Measurements from ENCODE around the gene UBAC2.

UBAC2 gene

DNA sequence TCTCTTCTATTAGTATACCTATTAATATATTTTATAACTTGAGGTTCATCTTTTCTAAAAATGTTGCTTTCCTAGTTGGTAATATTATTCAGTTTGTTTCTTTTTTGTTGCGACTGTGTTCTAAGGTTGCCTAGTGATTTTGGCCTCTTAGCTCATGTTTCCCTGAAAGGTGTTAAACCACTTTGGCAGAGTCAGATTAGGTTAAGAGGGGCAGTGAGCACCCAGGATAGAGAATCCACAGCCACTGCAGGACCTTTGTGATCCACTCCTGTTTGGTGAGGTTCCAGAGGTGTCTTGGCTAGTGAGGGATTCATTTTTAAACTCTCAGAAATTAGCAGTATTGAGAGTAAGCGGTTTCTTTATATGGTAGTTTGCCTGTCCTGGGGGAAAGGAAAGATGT, 72.5 kb downstream of the UBAC2 start:
- no peak for FAIRE-seq

DNA sequence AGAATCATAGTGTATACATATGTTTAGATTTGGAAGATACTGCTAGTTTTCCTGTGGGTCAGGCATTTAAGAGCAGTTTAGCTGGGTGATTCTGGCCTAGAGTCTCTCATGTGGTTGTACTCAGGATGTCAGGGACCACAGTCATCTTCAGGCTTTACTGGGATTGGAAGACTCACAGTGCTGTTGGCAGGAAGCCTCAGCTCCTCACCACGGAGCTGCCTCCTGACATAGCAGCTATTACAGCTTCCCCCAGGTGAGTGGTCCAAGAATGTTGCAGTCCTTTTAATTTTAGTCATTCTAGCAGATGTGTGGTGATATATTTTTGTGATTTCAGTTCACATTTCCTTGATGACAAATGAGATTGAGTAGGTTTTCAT, 74.4 kb downstream of the UBAC2 start:
- no peak for FAIRE-seq

DNA sequence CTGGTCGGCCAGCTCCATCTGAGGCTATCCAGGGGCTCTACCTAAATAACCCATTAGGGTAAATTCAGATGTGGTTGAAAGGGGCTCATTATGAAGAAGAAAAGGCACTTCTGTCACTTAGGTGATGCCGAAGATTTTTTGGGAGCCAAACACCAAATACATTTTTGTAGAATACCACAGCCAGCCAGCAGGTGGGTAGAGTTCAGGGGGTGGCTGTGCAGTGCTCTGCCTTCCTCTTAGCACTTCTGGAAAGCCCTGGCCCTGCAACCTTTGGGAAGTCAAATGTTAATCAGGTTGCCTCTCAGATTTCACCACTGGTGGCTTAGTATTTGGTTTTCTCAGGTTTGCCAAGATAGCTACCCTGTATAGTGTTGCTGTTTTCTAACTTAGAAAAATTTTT, 76.1 kb downstream of the UBAC2 start:
- no peak for FAIRE-seq

DNA sequence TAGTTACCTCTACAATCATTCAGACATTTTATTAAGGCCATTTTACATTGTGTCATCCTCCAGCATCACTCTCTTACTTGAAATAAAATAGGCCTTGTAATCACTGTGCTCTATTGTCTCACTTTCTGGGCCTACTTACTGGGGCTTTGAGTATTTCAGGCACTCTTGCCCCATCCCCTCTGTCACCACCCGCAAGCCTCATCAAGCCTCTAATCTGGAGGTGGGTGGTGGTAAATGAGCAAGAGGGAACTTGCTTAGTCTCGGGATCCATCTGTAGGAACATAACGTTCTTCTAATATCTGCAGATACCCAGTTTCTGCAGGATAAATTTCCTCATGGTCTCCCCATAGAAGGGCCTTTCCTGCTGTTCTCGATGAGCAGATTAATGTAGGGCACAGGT, 77.0 kb downstream of the UBAC2 start:
- no peak for FAIRE-seq

DNA sequence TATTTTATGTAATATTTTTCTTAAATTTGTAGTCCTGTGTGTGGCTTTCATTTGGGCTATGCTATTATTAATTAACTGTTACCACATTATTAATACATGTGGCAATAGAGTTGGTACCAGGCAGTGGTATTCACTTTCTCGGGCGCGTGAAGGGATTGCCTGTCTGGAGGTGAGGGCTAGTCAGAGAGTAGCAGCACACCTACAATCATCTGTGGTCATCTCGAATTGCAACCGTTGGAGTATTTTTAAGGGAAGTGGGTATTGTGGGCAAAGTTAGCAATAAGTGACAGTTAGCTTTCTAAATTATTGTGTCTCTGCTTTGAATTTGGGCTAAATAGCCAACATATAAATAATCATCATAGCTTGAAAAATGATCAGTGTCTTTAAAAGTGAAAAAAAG, 77.5 kb downstream of the UBAC2 start:
- no peak for FAIRE-seq

DNA sequence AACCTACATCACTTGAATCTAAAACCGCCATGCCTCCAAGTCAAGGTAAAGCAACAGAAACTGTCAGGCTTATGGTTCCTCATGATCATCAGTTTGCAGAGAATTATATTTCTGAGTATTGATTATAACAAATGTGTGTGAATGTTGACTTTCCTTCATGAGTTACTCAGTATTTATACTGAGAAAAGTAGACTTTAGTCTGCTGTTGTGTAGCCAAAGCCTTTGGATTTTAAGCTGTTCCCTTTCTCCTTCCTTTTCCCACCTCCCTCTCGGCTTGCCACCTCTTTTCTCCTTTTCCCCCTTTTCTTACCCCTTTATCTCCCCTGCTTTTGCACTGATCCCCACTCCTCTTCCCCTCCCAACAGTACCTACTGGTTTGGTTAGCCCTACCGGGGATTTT, 78.2 kb downstream of the UBAC2 start:
- FAIRE-seq, result no peak

DNA sequence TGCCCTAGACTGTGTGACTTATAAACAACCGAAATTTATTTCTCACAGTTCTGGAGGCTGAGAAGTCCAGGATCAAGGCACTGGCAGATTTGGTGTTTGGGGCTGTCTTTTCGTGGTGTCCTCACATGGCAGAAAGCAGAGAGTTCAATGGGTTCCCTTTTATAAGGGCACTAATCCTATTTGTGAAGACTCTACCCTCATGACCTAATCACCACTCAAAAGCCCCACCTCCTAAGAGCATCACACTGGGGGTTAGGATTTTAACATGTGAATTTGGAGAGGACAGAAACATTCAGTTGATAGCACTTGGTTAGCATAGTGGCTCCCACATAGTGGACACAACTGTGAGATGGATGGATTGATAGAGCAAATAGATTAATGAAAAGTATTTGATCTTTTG, 79.0 kb downstream of the UBAC2 start:
- FAIRE-seq, result no peak

DNA sequence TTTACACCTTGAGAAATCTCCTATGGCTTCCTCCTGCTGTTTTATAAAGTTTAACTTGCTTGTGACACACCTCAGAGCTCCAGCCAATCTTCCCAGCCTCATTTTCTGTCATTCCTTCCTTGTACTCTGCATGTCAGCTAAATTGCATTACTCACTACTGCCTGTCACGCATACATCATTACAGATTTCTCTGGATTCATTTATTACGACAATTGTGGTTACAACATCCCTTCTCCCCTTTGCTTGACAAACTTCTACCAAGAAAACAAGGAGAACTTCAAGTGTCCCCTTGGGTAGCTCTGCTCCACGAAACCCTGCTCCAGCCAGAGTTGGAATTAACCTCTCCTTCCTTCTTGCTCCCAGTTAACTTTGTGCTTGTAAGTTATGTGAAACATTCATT, 79.5 kb downstream of the UBAC2 start:
- no peak for FAIRE-seq

DNA sequence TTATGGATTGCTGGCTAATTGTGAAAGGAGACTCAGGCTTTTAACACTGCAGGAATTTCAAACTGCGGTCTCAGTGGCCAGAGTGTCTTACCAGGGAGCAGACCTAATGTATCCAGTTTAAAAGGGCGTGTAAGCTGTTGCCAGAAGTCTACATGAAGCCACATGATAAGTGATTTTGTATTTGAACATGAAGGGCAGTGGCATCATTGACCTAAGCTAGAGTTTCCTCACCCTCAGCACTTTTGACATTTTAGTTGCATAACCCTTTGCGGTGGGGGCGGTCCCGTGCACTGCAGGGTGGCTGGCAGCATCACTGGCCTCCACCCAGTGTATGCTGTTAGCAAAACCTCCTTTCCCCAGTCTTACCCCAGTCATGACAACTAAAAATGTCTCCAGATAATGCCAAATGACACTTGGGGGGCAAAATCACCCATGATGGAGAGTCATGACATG, 81.2 kb downstream of the UBAC2 start:
- FAIRE-seq, result no peak

DNA sequence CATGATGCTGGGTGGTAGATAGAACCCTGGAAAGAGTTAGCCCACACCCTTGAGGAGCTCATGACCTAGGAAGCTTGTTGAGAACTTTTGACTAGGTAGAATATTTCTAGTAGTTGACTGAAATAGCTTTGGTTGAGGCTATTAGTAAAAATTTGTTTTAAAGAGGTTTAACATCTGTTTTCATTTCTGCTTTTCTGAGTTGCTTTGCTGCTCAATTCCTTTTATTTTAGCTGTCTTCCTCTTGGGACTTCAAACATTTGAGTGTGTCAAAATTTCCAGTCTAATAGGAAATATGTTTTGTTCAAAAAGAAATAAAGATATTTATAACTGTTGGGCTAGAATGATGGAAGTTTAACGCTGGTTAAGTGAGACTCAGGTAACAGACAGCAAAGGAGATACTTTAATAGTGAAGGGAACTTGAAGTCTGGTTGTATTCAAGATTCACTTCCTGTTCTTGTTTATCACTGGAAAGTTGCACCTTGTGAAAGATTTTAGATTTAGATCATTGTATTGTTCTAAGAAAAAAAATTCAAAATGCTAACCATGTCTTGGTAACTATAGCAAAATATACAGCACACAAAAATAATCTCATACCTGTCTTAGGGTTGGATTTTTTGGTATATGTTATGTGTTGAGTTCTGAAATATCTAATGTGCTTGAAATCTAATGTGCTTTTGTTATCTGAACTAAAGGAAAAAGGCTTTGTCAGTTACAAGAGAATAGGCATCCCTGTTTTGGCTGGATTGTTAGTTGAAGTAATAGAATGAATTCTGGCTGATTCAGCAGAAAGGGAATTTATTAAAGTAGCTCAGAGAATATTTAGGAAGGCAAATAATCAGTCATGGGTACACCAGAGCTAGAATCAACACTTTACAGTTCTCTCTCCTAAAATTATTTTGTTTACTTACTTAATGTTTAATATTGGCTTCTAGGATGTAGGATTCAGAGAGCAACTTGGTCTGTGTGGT, 81.9 kb downstream of the UBAC2 start:
- FAIRE-seq, result peak; percentile 47

DNA sequence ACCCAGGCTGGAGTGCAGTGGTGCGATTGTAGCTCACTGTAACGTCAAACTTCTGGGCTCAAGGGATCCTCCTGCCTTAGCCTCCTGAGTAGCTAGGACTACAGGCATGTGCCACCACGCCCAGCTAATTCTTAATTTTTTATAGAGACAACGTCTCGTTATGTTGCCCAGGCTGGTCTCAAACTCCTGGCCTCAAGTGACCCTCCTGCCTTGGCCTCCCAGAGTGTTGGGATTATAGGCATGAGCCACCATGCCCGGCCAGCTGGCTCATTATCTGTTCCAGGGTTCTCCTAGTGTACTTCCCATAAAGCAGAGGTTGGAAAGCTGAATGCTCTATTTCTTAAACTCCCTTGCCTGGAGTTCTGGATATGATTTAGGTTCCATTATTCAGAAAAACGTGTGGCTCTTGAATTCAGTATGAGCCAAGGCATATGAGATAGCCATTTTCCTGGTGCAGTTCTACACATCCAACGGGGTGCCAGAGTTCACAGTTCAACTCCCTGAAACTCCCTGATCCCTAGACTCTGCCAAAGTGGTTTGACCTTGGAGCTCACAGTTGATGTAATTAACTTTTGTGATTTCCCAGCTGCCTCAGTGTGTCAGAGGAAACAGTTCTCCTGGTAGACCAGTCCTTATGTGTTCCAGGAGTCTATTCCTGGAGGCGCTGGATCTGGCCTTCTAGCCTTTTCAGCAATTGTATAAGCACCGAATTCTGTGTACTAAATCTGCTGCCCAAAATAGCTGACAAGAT, 85.0 kb downstream of the UBAC2 start:
- no peak for FAIRE-seq

DNA sequence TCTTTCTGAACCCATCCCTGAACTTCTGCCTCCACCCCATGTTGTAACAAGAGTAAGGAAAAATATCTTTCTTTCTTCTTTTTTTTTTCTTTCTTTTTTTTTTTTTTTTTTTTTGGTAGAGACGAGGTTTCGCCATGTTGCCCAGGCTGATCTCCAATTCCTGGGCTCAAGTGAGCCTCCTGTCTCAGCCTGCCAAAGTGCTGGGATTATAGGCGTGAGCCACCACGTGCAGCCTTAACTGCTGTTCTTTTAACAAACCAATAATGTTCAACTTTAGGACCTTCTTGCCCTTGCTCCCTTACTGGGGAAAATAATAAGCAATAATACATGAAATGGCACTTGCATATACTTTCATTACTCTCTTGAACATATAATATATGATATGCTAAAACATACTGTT, 86.9 kb downstream of the UBAC2 start:
- FAIRE-seq, result no peak

DNA sequence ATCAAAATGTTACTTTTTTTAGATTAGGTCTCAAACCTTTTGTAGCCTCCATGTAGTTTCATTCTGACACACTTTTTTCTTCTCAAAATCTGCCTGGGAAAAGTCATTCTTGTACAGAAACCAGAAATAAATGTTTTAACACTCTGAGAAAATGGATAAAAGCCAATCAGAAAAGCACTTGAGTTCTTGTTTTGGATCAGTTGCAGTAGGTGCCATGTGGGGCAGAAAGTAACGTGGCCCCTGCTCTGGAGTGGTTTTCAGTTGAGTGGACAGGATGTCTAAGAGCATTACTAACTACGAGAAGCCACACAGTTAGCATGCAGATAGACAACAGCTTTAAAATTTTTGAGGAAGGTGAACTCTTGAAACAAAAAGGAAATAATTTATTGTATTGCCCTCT, 87.4 kb downstream of the UBAC2 start:
- FAIRE-seq, result no peak

DNA sequence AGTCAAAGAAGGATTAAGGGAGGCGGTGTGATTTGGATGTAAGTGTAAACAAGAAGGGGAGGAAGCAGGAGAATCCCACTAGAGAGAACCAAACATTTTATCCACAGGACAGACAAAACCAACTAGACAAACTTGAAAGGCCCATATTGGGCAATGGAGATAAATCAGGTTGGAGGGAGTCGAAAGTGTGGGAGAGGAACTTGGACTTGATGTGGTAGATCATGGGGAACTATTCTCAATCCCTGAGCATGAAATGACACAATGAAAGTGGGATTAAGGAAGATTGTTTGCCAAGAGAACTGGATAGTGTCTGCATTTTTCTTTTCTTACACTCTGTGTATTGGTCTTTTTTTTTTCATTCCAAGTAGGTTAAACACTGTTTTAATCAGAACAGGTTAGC, 88.6 kb downstream of the UBAC2 start:
- FAIRE-seq, result no peak

DNA sequence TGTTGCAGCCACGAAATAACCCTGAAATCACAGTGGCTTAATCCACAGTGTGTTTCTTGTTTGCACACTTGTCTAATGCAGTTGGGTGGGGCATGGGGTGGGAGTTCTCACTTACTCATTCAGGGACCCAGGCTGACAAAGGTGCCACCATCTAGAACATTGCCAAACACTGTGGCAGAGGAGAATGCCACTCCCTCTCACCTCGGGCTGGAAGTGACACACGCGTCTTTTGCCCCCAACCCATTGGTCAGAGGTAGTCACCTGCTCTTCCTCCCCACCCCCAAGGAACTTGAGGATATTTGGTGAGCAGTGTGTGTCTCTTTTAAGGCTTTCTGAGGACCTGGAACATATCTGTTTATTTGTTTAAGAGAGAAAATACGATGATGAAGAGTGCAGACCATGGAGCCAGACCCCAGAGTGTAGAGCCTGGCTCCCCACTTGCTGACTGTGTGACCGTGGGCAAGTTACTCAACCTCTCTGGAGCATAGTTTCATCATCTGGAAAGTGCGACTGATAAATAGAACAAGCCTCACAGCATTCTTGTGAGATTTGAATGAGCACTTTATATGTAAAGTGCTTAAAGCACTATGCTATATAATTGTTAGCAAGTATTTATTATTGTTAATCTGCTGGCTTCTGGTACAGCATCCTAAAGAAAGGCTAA, 89.2 kb downstream of the UBAC2 start:
- no peak for FAIRE-seq

DNA sequence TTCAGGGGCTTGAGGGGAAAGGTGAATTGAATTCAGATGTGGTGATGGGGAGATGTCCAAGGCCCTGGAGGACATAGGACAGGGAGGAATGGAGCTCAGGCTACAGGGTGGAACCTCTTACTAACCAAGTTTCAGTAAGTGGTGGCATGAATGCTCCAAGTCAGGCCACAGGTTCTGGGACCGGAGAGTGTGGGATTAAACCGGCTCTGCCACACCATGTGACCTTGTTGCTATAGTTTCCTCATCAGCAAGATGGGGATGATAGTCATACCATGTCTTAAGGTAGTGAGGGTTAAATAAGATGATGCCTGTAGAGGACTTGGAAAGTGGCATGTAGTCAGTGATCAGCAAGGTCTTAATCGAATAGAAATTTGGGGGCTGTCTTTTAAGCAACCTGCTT, 90.2 kb downstream of the UBAC2 start:
- FAIRE-seq, result no peak

DNA sequence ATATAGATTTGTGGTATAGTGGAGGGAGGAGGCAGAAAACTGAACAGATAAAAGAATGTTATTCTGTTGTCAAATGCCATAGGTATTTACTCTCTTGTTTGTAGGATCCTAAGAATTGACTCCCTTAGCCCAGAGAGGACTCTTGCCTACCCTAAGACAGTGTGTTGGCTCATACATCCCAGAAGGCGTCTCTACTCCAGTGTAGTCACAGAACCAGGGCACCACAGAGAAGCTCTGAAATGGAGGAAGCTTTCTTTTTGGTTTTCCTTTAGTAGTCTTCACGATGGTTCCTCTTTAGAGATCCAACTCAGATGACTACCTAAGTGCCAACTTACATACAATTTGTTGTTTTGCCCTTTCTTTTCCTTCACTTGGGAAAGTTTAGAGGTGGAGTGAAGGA, 92.5 kb downstream of the UBAC2 start:
- FAIRE-seq, result no peak

DNA sequence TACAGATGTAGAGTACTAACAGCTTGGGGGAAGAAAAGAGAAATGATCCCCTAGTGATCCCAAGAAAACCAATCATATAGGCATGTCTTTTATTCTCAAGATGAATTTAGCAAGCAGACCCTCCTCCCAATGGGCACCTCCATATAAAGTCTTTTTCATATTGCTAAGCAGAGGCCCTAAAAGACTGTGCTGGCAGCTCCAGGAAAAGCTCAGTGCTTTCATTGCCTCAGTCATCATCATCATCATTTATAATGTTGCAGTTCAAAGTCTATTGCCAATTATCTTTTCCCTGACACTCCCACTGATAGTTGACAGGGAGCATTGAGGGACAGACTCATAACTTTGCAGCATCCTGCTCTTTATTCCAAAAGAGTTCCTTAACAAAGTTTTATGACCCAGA, 93.5 kb downstream of the UBAC2 start:
- FAIRE-seq, result no peak

DNA sequence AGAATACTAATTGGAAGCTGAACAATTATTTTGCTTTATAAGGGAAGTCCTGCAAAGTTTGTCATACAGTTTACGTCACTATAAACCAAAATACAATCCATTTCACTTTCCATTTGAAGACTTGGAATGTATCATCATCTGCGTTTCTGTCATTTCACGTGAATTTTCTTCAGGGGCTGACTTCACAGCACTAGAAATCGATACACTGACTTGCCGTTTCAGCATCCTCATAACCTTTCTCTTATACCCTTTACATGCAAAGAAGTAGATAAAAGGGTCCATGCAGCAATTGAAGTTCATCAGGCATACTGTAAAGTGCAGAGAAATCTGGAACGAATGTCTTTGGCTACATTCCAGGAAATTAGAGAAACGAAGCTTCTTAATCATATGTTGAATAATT, 94.3 kb downstream of the UBAC2 start:
- FAIRE-seq, result no peak

DNA sequence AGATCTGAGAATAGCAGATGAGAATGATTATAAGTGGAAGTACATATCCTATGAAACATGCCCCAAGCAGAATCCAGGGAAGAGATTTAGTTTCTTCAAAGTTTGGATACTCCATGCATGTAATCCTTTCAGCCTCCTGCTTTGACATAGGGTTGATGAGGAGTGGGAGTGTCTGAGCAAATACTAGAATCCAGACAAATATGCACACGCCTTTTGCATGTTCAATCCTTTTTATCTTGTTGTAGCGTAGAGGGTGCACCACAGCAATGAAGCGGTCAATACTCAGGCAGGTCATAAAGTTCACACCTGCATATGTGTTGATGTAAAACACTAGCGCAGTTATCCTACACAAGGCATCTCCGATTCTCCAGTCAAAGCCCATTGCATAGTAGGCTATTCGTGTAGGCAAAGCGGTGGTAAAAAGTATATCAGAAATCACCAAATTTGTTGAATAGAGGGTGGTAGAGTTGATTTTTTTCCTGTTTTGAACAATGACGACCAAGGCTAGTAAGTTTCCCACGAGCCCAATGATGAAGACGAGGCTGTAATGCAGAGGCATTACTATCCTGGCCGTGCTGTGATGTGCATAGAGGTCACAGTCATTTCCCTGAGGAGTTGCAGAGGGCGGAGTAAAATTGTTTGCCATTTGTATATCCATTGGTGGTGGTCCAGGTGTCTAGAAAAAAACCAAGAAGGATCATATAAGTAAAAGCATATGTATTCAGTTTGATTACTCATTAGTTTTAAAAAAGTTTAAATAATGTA, 95.0 kb downstream of the UBAC2 start:
- no peak for FAIRE-seq

DNA sequence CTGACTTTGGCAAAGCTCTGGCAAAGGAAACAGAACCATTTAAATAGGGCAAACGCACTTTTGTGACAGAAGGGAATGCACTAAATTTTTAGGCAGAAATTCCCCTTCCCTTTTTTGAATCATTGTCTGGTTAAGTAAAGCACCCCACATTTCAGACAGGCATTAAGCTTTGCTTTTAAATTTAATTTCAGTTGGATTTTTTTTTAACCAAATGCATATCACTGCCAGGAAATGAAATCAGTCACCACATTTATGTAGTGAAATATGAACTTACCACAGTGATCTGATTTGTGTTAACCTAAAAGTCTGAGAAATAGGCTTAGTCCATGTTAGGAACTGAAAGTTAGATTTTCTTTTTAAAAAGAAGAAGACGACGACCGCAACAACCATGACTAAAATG, 95.7 kb downstream of the UBAC2 start:
- FAIRE-seq, result no peak

DNA sequence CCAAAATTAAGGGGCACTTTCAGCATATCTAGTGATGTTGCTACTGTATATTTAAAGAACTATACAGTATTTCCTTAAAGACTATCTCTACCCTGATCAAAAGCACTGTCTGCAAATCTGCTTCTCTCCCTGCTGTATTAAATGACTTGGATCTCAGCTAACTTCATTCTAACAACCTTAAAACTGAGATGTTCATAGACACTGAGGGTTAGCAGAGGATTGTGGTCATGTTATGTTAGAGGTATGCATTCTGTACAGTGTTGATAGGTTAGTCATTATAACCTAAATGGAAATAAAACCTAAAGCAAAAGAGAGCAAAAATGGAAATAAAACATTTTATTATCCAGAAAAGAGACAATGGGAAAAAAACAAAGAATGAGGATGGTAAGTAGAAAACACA, 96.7 kb downstream of the UBAC2 start:
- FAIRE-seq, result no peak

DNA sequence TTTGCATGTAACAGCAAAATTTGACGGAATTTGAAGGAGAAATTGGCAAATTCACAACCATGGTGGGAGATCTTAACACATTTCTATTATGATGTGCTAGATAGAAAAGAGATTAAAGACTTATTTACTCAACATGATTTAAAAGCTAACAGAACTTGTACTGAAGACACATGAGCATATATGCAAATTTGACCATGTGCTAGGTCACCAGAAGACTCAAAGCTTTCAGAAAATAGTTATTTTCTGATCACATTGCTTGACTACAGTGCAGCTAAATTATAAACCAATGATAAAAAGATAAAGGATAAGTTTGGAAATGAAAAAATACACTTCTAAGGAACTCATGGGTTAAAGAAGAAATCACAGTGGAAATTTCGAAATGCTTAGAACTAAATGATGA, 97.4 kb downstream of the UBAC2 start:
- FAIRE-seq, result no peak
